GM12892 (cell line): Measurements from ENCODE around the gene CREBL2.

Experiments
- DNase-seq: peaks from one replicate; pipeline ENCODE4 v3.0.0; 2011; ENCODE audit not compliant: insufficient read length
- FAIRE-seq: peaks from 2 replicates; lab custom pipeline; 2011; peaks lifted over from hg19 to GRCh38; lab: Jason Lieb, UNC
- POLR2A ChIP-seq: IDR thresholded peaks from 2 replicates; pipeline ENCODE4 v1.6.1; 2011; ENCODE audit warnings: low read depth, low read length, control low read depth
- POLR2AphosphoS5 ChIP-seq: IDR thresholded peaks from 2 replicates; pipeline ENCODE4 v1.6.1; 2011; ENCODE audit warnings: low read depth, low read length, control low read depth
- TAF1 ChIP-seq: IDR thresholded peaks from 2 replicates; pipeline ENCODE4 v1.6.1; 2011; ENCODE audit warnings: low read depth, mild to moderate bottlenecking, control low read depth, low read length, borderline replicate concordance

The CREBL2 gene

GRCh38 chr12:12671850-12672660 is 60.4 kb downstream of the CREBL2 start:
- TF ChIP-seq POLR2AphosphoS5 (no peak), POLR2A (no peak), TAF1 (no peak)
- FAIRE-seq: no peak
- no peak for DNase-seq

GRCh38 chr12:12673296-12673695 is 61.6 kb downstream of the CREBL2 start:
- FAIRE-seq: peak; percentile 36
- TF ChIP-seq POLR2AphosphoS5 (no peak), TAF1 (no peak), POLR2A (no peak)
- no peak for DNase-seq

GRCh38 chr12:12676605-12677004 is 64.9 kb downstream of the CREBL2 start:
- TF ChIP-seq POLR2AphosphoS5 (no peak), POLR2A (no peak), TAF1 (no peak)
- DNase-seq (no peak), FAIRE-seq (no peak)

GRCh38 chr12:12681061-12681765 is 69.5 kb downstream of the CREBL2 start:
- FAIRE-seq (no peak), DNase-seq (no peak)
- TF ChIP-seq POLR2A: no peak
- no peak for TF ChIP-seq TAF1
- TF ChIP-seq POLR2AphosphoS5: no peak

DNA sequence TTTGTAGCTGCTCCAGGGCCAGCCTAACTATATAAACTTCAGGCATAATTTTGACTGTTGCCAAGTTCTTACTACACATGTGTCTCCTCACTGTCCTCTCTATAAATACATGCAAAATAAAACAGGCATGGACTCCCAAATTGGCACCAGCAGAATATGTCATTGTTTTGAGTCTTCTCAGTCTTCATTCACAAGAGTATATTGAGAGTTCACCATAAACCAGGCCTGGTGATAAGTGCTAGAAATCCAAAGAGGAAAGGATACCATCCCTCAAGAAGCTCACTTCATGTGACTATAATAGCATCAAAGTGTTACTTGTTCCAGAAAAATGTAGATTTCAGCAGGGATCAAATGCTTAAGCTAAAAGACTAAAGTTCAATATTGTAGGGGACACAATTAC is 70.6 kb downstream of the CREBL2 start:
- TF ChIP-seq TAF1 (no peak), POLR2AphosphoS5 (no peak), POLR2A (no peak)
- DNase-seq (no peak), FAIRE-seq (no peak)

GRCh38 chr12:12683136-12683697 is 71.5 kb downstream of the CREBL2 start:
- no peak for DNase-seq
- no peak for FAIRE-seq
- no peak for TF ChIP-seq TAF1
- TF ChIP-seq POLR2A: no peak
- no peak for TF ChIP-seq POLR2AphosphoS5

DNA sequence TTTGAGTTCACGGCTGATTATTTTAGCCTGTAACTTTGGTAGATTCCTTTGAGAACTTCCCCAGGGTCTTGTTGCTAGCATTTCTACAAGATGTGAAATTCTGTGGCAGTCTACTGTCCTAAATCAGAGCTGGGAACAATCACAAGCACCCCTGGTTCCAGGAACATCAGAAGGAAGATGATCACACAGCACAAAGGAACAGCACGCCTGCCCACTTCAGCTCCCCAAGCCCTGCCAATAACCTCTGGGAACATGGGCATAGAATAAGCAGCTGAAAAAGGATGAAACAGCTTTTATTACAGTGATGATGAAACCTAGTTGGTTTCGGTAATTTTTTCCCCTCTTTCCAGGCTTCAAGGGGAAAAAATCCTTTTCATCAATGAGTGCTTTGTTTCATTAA is 72.0 kb downstream of the CREBL2 start:
- FAIRE-seq: no peak
- DNase-seq: no peak
- TF ChIP-seq POLR2AphosphoS5 (no peak), POLR2A (no peak), TAF1 (no peak)

- FAIRE-seq: peak; percentile 67
- no peak for TF ChIP-seq POLR2A
- TF ChIP-seq POLR2AphosphoS5: no peak
- no peak for DNase-seq
These were observed 72.9 kb downstream of the CREBL2 start for GRCh38 chr12:12684375-12685106.

DNA sequence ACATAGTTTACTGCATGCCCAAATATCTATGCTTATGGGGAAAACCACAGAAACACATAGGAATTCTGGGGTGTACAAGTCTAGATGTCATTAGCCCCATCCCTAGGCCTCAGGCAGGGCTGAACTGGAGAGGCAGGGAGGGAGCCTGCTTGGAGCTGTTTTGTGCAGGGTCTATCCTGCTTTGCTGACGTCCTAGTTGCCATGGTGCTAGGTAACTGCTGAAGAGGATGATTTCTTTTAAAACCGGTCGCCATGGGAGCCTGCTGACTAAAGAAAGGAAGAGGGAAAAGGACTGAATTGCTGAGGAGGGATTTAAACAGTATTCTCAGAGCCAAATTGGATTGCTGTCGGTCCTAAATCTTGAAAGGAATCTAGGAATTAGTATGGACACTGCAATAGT is 73.6 kb downstream of the CREBL2 start:
- DNase-seq (no peak), FAIRE-seq (no peak)
- TF ChIP-seq POLR2AphosphoS5 (no peak), POLR2A (no peak), TAF1 (no peak)

- DNase-seq: no peak
- no peak for FAIRE-seq
- TF ChIP-seq POLR2AphosphoS5 (no peak), TAF1 (no peak), POLR2A (no peak)
These were observed 74.8 kb downstream of the CREBL2 start for GRCh38 chr12:12686472-12686871.

DNA sequence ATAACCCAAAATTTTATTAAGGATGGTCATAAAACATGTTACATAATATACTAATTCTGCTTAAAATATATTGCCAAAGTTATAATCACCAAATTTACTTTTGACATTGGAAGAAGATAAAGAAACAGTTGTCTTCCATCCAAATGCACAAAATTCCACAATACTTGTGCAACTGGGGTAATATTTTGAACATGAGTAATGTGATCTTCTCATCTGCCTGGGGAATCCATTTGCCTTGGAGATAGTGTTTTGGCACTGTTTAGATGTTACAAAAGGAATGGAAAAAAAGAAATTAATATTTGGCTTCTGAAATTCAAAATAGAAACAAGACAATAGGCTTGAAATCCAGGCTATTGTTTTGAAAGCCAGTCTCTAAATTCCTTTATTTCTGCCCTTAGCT is 75.2 kb downstream of the CREBL2 start:
- FAIRE-seq (no peak), DNase-seq (no peak)
- TF ChIP-seq POLR2A: no peak
- no peak for TF ChIP-seq TAF1
- TF ChIP-seq POLR2AphosphoS5: no peak
